Measurements from ENCODE around the gene LTBP4. TPM values are rescaled to one million over a fixed set of nuclear protein-coding genes. Genes with fewer than 3 reads are reported as not detected.
A peak's percentile ranks its signal among the peaks of the same experiment; 100 is the strongest.
"Not testable (repeated sequence)": the region's sequence is repeated elsewhere in the genome, so short reads cannot be mapped to it uniquely, and the experiment has no call there.

Gene LTBP4, protein sequence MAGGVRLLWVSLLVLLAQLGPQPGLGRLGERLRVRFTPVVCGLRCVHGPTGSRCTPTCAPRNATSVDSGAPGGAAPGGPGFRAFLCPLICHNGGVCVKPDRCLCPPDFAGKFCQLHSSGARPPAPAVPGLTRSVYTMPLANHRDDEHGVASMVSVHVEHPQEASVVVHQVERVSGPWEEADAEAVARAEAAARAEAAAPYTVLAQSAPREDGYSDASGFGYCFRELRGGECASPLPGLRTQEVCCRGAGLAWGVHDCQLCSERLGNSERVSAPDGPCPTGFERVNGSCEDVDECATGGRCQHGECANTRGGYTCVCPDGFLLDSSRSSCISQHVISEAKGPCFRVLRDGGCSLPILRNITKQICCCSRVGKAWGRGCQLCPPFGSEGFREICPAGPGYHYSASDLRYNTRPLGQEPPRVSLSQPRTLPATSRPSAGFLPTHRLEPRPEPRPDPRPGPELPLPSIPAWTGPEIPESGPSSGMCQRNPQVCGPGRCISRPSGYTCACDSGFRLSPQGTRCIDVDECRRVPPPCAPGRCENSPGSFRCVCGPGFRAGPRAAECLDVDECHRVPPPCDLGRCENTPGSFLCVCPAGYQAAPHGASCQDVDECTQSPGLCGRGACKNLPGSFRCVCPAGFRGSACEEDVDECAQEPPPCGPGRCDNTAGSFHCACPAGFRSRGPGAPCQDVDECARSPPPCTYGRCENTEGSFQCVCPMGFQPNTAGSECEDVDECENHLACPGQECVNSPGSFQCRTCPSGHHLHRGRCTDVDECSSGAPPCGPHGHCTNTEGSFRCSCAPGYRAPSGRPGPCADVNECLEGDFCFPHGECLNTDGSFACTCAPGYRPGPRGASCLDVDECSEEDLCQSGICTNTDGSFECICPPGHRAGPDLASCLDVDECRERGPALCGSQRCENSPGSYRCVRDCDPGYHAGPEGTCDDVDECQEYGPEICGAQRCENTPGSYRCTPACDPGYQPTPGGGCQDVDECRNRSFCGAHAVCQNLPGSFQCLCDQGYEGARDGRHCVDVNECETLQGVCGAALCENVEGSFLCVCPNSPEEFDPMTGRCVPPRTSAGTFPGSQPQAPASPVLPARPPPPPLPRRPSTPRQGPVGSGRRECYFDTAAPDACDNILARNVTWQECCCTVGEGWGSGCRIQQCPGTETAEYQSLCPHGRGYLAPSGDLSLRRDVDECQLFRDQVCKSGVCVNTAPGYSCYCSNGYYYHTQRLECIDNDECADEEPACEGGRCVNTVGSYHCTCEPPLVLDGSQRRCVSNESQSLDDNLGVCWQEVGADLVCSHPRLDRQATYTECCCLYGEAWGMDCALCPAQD (N-terminal part only)
- 100 to 1,000 TPM; 225 to 627 (median 357) TPM for polyA plus RNA-seq (ENCODE audit: insufficient read depth in 1 of 5, insufficient read length in 5 of 5, low replicate concordance in 1 of 5)
- long read RNA-seq, donor 1, full-length matches to known transcripts, result 11 of 154 reads
- long read RNA-seq, donor 1, partial matches to known transcripts, result 143 of 154 reads
- long read RNA-seq, donor 1, other reads (novel, unspliced or antisense), result 0 of 154 reads
- long read RNA-seq, donor 2, full-length matches to known transcripts, result 7 of 45 reads
- long read RNA-seq, donor 2, partial matches to known transcripts, result 38 of 45 reads
- long read RNA-seq, donor 2, other reads (novel, unspliced or antisense), result 0 of 45 reads
- long read RNA-seq, donor 3, full-length matches to known transcripts, result 9 of 101 reads
- long read RNA-seq, donor 3, partial matches to known transcripts, result 87 of 101 reads
- long read RNA-seq, donor 3, other reads (novel, unspliced or antisense), result 5 of 101 reads
- long read RNA-seq, donor 4, full-length matches to known transcripts, result 6 of 98 reads
- long read RNA-seq, donor 4, partial matches to known transcripts, result 92 of 98 reads
- long read RNA-seq, donor 4, other reads (novel, unspliced or antisense), result 0 of 98 reads
- long read RNA-seq, donor 5, full-length matches to known transcripts, result 11 of 62 reads
- long read RNA-seq, donor 5, partial matches to known transcripts, result 51 of 62 reads
- long read RNA-seq, donor 5, other reads (novel, unspliced or antisense), result 0 of 62 reads
- long read RNA-seq, donor 6, full-length matches to known transcripts, result 14 of 111 reads
- long read RNA-seq, donor 6, partial matches to known transcripts, result 92 of 111 reads
- long read RNA-seq, donor 6, other reads (novel, unspliced or antisense), result 5 of 111 reads
- long read RNA-seq, donor 7, full-length matches to known transcripts, result 13 of 118 reads
- long read RNA-seq, donor 7, partial matches to known transcripts, result 95 of 118 reads
- long read RNA-seq, donor 7, other reads (novel, unspliced or antisense), result 10 of 118 reads
- long read RNA-seq, donor 8, partial matches to known transcripts, result 21 of 22 reads
- long read RNA-seq, donor 8, other reads (novel, unspliced or antisense), result 0 of 22 reads

DNA sequence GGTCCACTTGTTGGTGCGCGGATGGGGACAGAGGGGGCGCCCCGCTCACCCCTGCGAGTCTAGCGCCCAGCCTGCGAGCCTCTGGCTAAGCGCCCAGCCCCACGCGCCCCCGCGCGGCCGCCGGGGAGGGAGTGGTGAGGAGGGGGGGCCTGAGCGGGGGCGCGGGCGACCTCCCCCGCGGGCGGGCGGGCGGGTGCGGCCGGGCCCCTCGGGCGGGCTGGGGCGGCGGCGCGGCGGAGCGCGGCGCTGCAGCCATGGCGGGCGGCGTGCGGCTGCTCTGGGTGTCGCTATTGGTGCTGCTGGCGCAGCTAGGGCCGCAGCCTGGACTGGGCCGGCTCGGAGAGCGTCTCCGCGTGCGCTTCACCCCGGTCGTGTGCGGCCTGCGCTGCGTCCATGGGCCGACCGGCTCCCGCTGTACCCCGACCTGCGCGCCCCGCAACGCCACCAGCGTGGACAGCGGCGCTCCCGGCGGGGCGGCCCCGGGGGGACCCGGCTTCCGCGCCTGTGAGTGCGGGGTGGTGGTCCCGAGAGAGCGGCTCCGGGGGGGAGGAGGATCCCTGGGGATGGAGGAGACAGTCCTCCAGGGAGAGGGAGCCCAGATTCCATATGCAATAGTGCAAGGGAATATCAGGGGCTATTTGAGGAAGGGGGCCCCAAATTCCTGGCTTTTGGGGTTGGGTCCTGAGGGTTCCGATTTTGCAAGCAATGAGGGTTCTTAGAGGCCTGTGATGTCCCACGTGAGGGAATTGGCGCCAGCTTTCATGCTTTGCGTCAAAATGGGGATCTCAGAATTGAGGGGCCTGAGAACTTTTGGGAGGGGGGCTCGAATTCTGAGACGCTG is at the start of gene LTBP4:
LTBP4 (plus strand) TSS at position 236 of the 841 bp plus-strand sequence; CDS start at position 255, 19 bp downstream.
- no peak for DNase-seq

- no peak for DNase-seq
Observed at GRCh38 chr19:40552848-40553247, 48.3 kb upstream of the LTBP4 start.

DNA sequence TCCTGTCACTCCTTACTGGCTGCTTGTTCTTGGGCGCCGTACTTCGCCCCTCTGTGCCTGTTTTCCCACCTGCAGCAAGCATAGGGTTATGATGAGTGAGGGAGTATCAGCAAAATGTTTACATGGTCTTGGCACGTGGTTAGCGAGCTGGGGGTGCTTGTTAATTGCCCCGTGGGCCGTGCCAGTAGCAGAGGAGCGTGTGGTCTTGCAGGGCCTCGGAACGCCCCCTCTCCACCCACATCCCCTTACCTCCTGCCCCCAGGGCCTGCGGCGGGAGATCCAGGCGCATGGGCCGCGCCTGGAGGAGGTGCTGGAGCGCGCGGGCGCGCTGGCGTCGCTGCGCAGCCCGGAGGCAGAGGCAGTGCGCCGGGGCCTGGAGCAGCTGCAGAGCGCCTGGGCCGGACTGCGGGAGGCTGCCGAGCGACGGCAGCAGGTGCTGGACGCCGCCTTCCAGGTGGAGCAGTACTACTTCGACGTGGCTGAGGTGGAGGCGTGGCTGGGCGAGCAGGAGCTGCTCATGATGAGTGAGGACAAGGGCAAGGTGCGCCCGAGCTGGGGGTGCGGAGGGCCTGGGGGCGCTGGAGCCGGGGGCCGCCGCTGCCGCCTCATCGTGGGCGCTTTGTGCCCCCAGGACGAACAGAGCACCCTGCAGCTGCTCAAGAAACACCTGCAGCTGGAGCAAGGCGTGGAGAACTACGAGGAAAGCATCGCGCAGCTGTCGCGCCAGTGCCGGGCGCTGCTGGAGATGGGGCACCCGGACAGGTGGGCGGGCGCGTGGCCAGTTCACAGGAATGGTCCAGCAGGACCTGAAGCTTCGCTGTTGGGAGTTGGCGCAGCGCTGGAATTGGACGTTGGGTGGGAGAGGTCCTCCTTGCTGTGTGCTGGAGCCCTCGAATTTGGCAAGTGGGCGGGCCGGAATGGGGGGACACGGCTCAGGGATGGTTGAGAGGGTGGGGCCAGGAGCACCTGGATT is 47.0 kb upstream of the LTBP4 start:
- no peak for DNase-seq

- DNase-seq, result no peak
Observed at GRCh38 chr19:40555978-40556689, 45.0 kb upstream of the LTBP4 start.

DNA sequence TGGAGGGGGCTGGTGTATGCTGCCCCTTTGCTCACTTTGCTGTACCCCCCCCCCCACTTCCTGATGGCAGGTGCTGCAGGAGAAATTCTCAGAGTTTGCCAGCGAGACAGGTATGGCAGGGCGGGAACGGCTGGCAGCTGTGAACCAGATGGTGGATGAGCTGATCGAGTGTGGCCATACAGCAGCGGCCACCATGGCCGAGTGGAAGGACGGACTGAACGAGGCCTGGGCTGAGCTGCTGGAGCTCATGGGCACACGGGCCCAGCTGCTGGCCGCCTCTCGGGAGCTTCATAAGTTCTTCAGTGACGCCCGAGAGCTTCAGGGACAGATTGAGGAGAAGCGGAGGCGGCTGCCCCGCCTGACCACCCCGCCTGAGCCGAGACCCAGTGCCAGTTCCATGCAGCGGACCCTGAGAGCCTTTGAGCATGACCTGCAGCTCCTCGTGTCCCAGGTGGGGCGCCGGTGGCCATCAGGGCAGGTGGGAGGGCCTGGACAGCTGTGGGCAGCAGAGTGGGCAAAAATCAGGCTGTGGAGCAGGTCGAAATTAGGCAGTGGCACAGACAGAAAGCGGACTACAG is 44.1 kb upstream of the LTBP4 start:
- no peak for DNase-seq

- DNase-seq, result no peak
Observed at GRCh38 chr19:40559394-40559793, 41.8 kb upstream of the LTBP4 start.

GRCh38 chr19:40560092-40560507 is 41.1 kb upstream of the LTBP4 start:
- no peak for DNase-seq

DNA sequence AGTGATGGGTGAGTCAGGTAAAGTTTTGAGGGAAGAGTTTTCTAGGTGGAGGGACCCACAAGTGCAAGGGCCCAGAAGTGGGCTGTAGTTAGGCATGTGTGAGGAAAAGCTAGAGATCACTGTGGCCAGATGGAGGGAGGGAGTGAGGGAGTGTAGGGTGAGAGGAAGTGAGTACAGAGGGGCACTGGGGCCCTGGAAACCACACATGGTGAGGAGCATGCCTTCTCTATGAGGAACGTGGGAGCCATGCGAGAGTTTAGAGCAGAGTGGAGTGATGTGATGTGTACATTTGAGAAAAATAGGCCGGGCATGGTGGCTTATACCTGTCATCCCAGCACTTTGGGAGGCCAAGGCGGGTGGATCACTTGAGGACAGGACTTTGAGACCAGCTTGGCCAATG is 39.2 kb upstream of the LTBP4 start:
- no peak for DNase-seq

GRCh38 chr19:40564535-40564934 is 36.6 kb upstream of the LTBP4 start:
- not testable (repeated sequence) for DNase-seq

DNA sequence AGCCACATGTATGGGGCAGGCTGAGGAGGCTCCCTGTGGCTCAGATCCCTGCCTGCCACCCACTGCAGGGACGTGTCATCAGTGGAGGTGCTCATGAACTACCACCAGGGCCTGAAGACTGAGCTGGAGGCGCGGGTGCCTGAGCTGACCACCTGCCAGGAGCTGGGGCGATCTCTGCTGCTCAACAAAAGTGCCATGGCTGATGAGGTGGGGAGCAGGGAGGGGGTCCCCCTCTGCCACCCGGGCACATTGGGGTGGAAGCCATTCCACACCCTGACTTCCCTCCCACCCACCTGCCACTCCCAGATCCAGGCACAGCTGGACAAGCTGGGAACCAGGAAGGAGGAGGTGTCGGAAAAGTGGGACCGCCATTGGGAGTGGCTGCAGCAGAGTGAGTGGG is 35.8 kb upstream of the LTBP4 start:
- DNase-seq, result no peak

GRCh38 chr19:40565910-40566495 is 35.2 kb upstream of the LTBP4 start:
- no peak for DNase-seq

- no peak for DNase-seq
Observed at GRCh38 chr19:40567040-40567749, 34.0 kb upstream of the LTBP4 start.

DNA sequence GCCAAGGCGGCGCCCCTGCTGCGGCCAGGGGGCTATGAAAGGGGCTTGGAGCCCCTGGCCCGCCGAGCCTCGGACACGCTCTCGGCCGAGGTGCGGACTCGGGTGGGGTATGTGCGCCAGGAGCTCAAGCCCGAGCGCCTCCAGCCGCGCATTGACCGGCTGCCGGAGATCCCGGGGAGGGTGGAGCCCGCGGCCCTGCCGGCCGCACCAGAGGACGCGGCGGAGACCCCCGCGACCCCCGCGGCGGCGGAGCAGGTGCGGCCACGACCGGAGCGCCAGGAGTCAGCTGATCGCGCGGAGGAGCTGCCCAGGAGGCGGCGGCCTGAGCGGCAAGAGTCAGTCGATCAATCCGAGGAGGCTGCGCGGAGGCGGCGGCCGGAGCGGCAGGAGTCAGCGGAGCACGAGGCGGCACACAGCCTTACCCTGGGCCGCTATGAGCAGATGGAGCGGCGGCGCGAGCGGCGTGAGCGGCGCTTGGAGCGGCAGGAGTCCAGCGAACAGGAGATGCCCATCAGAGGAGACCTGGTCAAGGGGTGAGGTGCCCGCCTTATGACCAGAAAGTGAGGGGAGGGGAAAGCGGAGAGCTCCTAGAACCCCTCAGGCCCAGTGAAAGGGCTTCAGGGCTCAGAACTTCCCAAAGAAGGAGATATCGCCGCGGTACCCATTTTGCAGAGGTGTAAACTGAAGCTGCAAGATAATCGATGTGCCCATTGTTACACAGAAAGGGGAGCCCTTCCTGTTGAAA is 33.2 kb upstream of the LTBP4 start:
- no peak for DNase-seq

GRCh38 chr19:40570313-40571004 is 30.7 kb upstream of the LTBP4 start:
- DNase-seq, result peak; percentile 89 to 93
